GM12801 (cell line): Measurements from ENCODE around the gene DUOXA1.

Experiments used
- TF ChIP-seq, protein P1 (sequence below): IDR thresholded peaks from one replicate; pipeline ENCODE4 v1.5.1; 2011; ENCODE audit warnings: control low read depth; ENCODE audit not compliant: insufficient read length; ENCODE audit errors: extremely low read depth

Gene DUOXA1

DNA sequence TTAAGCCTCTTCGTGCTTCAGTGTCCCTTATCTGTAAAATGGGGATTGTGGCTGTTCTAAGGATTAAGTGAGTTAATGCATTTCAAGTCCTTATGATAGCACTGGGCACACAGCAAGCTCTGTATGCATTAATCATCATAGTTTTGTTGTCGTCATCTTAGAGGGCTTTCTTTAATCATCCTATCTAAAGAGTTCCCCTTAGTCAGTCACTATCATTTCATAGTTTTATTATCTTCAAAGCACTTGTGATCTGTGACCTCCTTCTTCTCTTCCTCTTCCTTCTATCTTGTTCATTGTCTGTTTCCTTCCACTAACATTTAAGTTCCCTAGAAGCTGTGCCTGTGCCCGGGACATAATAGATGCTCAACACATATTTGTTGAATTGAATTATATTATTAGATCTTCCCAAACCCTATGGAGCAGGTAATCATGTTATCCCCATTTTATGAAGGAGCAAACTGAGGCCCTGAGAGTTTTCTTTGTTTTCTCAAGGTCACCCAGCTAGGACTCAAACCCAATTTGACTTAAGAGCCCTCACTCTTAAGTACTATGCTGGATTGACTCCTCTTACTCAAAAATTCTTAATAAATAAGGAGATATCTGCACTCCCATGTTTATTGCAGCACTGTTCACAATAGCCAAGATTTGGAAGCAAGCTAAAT is 39.8 kb downstream of the DUOXA1 start:
- TF ChIP-seq, protein P1, sequence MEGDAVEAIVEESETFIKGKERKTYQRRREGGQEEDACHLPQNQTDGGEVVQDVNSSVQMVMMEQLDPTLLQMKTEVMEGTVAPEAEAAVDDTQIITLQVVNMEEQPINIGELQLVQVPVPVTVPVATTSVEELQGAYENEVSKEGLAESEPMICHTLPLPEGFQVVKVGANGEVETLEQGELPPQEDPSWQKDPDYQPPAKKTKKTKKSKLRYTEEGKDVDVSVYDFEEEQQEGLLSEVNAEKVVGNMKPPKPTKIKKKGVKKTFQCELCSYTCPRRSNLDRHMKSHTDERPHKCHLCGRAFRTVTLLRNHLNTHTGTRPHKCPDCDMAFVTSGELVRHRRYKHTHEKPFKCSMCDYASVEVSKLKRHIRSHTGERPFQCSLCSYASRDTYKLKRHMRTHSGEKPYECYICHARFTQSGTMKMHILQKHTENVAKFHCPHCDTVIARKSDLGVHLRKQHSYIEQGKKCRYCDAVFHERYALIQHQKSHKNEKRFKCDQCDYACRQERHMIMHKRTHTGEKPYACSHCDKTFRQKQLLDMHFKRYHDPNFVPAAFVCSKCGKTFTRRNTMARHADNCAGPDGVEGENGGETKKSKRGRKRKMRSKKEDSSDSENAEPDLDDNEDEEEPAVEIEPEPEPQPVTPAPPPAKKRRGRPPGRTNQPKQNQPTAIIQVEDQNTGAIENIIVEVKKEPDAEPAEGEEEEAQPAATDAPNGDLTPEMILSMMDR = no peak

DNA sequence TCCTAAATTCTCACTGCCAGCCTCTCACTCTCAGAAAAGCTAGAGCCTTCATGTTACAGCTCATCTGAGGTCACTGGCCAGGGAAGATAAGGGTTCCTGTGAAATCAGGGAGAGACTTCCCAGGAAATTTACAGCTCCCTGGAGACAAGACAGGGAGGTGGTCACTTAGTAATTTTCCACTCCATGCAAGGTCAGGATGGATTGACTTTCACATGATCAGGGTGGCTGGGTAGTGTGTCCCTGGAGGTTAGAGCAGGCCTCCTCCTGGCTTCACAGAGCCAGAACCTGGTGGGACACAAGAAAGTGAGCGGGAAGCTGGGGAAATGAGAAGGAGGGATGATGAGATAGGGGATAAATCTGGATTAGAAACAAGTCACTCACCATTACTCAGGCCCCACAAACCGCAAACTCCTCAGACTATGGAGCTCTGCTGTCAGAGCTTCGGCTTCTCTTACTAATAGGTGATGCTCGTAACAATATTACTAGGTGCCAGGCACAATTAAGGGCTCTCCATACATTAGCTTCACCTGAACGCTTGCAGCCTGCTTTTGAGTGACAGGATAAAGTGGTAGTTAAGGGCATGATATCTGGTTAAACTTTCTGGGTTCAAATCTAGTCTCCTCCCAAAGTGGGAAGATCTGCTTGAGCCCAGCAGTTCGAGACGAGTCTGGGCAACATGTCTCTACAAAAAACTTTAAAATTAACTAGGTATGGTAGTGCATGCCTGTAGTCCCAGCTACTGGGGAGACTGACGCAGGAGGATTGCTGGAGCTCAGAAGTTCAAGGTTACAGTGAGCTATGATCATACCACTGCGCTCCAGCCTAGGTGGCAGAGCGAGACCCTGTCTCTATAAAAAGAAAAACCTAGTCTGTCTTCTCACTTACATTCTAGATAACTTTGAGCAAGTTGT is 40.6 kb downstream of the DUOXA1 start:
- TF ChIP-seq, protein P1 = no peak

DNA sequence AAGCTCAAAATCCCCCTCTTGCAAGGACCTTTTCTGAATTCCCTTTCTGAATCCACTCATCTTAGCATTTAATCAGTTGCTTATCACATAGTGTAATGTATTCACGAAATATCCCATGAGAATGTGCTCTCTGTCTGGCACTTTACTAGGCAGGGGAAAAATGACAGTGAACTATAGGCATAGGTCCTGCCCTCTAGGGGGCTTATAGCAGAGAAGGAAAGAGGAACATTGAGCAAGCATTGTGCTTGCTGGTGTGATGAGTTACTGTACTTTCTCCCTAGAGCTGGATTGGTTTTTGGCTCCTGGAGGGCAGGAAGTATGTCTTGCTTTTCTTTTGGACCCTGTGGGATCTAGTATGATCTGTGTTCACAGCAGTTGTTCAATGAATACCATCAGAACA is 42.2 kb downstream of the DUOXA1 start:
- TF ChIP-seq, protein P1 = no peak

DNA sequence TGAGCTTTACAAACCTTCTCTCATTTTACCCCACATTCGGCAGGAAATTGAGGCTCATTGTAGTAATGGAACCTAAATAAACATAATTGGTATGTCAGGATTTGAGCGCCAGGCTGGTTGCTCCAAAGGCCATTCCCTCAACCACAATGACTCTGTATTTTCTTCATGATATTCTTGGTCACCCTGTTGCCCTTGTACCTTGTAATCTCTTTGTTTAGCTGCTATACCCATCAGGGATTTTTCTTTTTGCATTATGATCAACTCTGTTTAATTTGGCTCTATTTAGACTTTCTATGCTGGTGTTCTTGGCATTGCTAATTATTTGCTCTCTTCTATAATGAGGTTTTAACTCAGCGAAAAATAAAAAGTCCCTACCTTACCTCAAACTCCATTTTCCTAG is 45.5 kb downstream of the DUOXA1 start:
- TF ChIP-seq, protein P1 = no peak

DNA sequence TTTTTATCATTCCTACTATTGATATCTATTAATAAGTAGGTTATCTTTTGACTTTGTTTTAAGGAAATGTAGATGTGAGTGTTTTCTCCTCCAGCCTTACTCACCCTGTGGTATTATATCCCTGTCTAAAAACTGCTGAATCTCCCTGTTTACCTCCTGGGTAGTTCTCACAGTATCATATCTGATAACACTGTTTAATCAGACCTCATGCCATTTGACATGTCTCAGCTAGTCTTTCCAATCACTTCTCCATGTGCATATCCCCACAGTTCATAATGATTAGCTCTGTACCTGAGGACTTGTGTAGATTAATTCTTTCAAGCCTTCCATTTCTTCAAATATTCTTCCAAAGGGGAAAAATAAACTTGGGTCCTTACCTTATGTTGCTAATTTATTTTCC is 46.5 kb downstream of the DUOXA1 start:
- TF ChIP-seq, protein P1 = no peak
